Lower lobe of right lung (tissue), 2 donors: Measurements from ENCODE around the gene STK32A. TPM values are rescaled to one million over a fixed set of nuclear protein-coding genes. Genes with fewer than 3 reads are reported as not detected.

Source experiments
- ATAC-seq, 2 donors: fragments of 200-7000 bp; cut with Tn5 transposase; one replicate each; pipeline ENCODE4 v1.9.1; 2020 to 2022; ENCODE audit warnings: mild to moderate bottlenecking in 2 of 2, moderate library complexity in 2 of 2
- DNase-seq: peaks from one replicate; pipeline ENCODE4 v3.0.0-alpha.2; 2020
- H3K27ac ChIP-seq: fragments of 200-600 bp; one replicate; pipeline ENCODE4 v1.8.0; 2022
- H3K27me3 ChIP-seq: fragments of 200-600 bp; one replicate; pipeline ENCODE4 v1.8.0; 2022; ENCODE audit warnings: low read depth
- H3K36me3 ChIP-seq: fragments of 200-600 bp; one replicate; pipeline ENCODE4 v1.8.0; 2022; ENCODE audit warnings: mild to moderate bottlenecking
- H3K4me1 ChIP-seq: fragments of 200-600 bp; one replicate; pipeline ENCODE4 v1.8.0; 2022
- H3K4me3 ChIP-seq: fragments of 200-600 bp; one replicate; pipeline ENCODE4 v1.8.0; 2022; ENCODE audit warnings: mild to moderate bottlenecking
- H3K9me3 ChIP-seq: fragments of 200-600 bp; one replicate; pipeline ENCODE4 v1.8.0; 2022
- intact Hi-C: fragments of 100-400 bp; cut with DNase I; formaldehyde crosslinking; loops from one replicate; pipeline ENCODE4 v1.11.0; 2022
- total RNA-seq: library from RNA; stranded (reverse); fragmentation: NEBNext Ultra II Directional; extraction: Animal tissue kit (Norgen Biotek cat#: 25700); gene quantifications from one replicate; pipeline ENCODE4 v1.2.1, GENCODE V29; 2021
- TF ChIP-seq, protein P1 (sequence below): fragments of 200-600 bp; IDR thresholded peaks from one replicate; pipeline ENCODE4 v1.8.0; 2022; ENCODE audit warnings: antibody characterized with exemption, mild to moderate bottlenecking
- donor health status: DM: no; HTN: yes; CAD: no; lungs with severe emphysema.

Gene STK32A
- total RNA-seq, 1 donor from 2014 or later = 2.9 TPM

DNA sequence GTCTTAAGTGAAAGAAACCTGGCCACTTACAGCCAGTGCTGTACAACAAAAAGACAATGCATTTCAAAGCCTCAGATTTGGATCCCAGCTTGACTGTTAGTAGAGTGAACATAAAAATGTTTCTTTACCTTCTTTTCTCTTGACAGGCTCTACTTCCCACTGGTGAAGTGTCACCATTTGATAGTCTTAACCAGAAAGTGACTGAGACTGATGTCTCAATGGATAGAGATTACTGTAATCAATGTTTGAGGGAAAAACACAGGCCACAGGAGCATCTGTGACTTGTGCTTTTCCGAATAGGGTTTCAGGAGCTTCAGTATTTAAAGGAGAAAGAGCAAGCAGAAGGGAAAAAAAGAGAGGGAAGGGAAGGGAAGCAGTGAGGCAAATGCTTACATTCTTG, 41.7 kb upstream of the STK32A start:
- H3K27me3 ChIP-seq = no peaks in the 10 kb centered on the region
- no peaks in the 10 kb centered on the region for H3K9me3 ChIP-seq
- no peaks in the 10 kb centered on the region for H3K4me1 ChIP-seq
- no peak overlapping the region for H3K27ac ChIP-seq
- no peaks in the 10 kb centered on the region for H3K36me3 ChIP-seq
- no peak overlapping the region for H3K4me3 ChIP-seq
- intact Hi-C loops = no loop called here
- DNase-seq (no peak), ATAC-seq (no peak)
- TF ChIP-seq, protein P1, sequence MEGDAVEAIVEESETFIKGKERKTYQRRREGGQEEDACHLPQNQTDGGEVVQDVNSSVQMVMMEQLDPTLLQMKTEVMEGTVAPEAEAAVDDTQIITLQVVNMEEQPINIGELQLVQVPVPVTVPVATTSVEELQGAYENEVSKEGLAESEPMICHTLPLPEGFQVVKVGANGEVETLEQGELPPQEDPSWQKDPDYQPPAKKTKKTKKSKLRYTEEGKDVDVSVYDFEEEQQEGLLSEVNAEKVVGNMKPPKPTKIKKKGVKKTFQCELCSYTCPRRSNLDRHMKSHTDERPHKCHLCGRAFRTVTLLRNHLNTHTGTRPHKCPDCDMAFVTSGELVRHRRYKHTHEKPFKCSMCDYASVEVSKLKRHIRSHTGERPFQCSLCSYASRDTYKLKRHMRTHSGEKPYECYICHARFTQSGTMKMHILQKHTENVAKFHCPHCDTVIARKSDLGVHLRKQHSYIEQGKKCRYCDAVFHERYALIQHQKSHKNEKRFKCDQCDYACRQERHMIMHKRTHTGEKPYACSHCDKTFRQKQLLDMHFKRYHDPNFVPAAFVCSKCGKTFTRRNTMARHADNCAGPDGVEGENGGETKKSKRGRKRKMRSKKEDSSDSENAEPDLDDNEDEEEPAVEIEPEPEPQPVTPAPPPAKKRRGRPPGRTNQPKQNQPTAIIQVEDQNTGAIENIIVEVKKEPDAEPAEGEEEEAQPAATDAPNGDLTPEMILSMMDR = no peak

DNA sequence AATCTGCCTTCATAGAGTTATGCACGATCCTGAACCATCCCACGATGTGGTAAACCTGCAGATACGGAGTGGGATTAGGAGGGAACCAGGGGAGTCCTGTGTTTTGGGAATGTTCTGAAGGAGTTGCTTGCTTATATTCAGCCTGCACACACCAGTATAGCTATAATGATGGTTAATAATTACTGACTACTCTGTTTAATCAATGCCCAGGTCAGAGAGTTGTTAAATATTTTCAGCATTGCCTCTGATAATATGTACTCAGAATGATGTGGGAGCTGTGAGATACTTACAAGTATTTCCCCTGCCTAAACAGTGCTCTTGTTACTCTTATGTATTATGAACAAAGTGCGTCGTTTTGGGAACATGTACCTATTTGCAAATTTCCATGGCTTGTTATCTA, 34.8 kb upstream of the STK32A start:
- intact Hi-C loops = no loop called here
- no peaks in the 10 kb centered on the region for H3K4me1 ChIP-seq

DNA sequence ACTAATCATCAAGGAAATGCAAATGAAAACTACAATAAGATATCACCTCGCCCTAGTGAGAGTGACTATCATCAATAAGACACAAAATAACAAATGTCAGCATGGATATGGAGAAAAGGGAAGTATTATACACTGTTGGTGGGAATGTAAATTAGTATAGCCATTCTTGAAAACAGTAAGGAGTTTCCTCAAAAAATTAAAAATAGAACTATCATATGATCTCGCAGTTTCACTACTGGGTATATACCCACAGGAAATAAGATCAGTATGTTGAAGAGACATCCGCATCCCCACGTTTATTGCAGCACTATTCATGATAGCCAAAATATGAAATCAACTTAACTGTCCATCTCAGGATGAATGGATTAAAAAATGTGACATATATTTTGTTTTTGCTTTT, 31.6 kb upstream of the STK32A start:
- H3K4me3 ChIP-seq = no peak overlapping the region
- intact Hi-C loops = no loop called here
- DNase-seq (no peak), ATAC-seq (peak in 1 of 2 donors; percentile 27)
- TF ChIP-seq, protein P1 = no peak
- H3K36me3 ChIP-seq = no peaks in the 10 kb centered on the region
- H3K27ac ChIP-seq = no peak overlapping the region
- no peaks in the 10 kb centered on the region for H3K27me3 ChIP-seq
- H3K9me3 ChIP-seq = no peaks in the 10 kb centered on the region
- H3K4me1 ChIP-seq = no peaks in the 10 kb centered on the region

More for the DNA sequence above, 34.8 kb upstream of the STK32A start:
- no peak for ATAC-seq
- Histone ChIP-seq H3K4me3 (no peak overlapping the region), H3K27me3 (no peaks in the 10 kb centered on the region), H3K27ac (no peak overlapping the region), H3K9me3 (no peaks in the 10 kb centered on the region), H3K36me3 (no peaks in the 10 kb centered on the region)
- no peak for DNase-seq
- TF ChIP-seq, protein P1 = no peak

DNA sequence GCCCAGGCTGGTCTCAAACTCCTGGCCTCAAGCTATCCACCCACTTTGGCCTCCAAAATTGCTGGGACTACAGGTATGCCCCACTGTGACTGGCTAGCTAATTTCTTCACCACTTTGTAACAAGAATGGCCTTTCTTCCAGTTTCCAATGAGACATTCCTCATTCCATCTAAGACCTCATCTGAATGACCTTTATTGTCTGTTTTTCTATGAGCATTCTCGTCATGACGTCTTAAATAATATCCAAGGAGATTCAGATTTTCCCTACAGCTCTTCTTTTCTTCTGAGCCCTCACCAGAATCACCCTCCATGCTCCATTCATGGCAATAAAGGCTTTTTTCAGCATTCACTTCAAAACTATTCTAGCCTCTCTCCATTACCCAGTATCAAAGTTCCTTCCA, 30.2 kb upstream of the STK32A start:
- H3K4me3 ChIP-seq = no peak overlapping the region
- no peak overlapping the region for H3K27ac ChIP-seq
- DNase-seq (no peak), ATAC-seq (no peak)
- H3K27me3 ChIP-seq = no peaks in the 10 kb centered on the region
- TF ChIP-seq, protein P1 = no peak
- no peaks in the 10 kb centered on the region for H3K36me3 ChIP-seq
- H3K4me1 ChIP-seq = no peaks in the 10 kb centered on the region
- intact Hi-C loops = no loop called here
- no peaks in the 10 kb centered on the region for H3K9me3 ChIP-seq

DNA sequence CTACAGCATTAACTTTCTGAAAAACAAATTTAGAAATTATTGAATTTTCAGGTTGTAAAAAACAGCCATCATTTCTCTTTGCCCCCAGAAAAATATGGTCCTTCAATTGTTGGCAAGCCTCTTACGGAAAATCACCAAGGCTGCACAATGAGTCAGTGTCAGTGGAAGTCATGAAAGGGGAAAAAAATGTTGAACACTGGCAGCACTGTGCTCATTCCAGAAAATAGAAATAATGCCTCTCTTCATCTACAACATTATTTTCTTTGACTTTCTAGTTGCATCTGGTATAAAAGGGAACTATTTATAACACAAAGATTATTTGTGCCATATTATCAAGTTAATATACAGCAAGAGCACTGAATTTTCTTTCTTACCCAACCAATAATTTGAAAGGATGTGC, 26.7 kb upstream of the STK32A start:
- Histone ChIP-seq H3K27me3 (no peaks in the 10 kb centered on the region), H3K4me1 (no peaks in the 10 kb centered on the region), H3K9me3 (no peaks in the 10 kb centered on the region), H3K36me3 (no peaks in the 10 kb centered on the region), H3K27ac (no peak overlapping the region), H3K4me3 (no peak overlapping the region)
- no peak for ATAC-seq
- intact Hi-C loops = no loop called here
- TF ChIP-seq, protein P1 = no peak
- no peak for DNase-seq
